ENCODE data around the gene CADM1.

Gene CADM1

DNA sequence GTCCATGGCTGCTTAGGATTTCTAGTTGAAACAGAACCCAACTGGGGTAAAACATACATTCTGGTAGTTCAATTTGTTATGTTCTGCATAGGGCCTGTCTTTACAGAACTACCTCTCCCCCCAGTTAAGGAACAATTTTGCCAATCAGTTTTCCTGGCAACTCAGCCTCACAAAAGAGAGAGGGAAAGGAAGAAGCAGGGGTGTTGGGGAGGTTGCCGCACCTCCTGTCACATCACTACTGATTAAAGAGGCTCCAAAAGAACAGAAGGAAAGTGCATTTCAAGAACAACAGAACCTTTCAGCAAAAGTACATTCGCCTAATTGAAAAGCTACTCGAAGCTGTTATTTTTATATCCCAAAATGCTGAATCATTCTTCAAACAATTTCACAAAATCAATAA, 217.6 kb downstream of the CADM1 start:
- Mint-ChIP-seq H3K4me1 (peaks cover 49% of the 10 kb centered on the region), H3K9me3 (no peaks in the 10 kb centered on the region), H3K27me3 (ENCODE audit: low read depth) (peaks cover 4% of the 10 kb centered on the region), H3K36me3 (ENCODE audit: low read depth) (no peaks in the 10 kb centered on the region), H3K4me3 (no peak overlapping the region), H3K27ac (no peak overlapping the region)
- TF ChIP-seq, protein P1, sequence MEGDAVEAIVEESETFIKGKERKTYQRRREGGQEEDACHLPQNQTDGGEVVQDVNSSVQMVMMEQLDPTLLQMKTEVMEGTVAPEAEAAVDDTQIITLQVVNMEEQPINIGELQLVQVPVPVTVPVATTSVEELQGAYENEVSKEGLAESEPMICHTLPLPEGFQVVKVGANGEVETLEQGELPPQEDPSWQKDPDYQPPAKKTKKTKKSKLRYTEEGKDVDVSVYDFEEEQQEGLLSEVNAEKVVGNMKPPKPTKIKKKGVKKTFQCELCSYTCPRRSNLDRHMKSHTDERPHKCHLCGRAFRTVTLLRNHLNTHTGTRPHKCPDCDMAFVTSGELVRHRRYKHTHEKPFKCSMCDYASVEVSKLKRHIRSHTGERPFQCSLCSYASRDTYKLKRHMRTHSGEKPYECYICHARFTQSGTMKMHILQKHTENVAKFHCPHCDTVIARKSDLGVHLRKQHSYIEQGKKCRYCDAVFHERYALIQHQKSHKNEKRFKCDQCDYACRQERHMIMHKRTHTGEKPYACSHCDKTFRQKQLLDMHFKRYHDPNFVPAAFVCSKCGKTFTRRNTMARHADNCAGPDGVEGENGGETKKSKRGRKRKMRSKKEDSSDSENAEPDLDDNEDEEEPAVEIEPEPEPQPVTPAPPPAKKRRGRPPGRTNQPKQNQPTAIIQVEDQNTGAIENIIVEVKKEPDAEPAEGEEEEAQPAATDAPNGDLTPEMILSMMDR (IDR thresholded peaks at IDR 0.05; ENCODE audit: unreplicated experiment in 3 of 3), result no peak

DNA sequence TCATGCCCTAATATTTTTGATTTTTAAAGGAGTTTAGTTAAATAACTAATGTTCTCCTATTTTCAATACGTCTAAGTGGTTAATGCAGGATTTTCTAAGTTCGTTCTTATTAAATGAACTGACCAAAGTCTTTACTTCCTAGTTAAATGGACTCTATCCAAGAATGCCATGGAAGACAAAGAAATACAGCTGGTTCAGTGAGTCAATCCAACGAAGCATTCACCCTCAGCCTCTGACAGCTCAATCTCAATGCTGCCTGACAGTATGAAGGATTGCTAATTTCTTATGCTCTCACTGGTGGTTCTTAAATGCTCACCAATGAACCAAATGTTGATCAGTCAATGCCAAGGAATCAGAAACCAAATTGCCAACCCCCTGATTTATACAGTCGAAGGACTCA, 219.4 kb downstream of the CADM1 start:
- peaks cover 4% of the 10 kb centered on the region for H3K27me3 Mint-ChIP-seq (ENCODE audit: low read depth)
- H3K36me3 Mint-ChIP-seq (ENCODE audit: low read depth), result no peaks in the 10 kb centered on the region
- no peak overlapping the region for H3K4me3 Mint-ChIP-seq
- TF ChIP-seq, protein P1 (IDR thresholded peaks at IDR 0.05; ENCODE audit: unreplicated experiment in 3 of 3), result no peak
- H3K4me1 Mint-ChIP-seq, result peaks cover 42% of the 10 kb centered on the region
- H3K9me3 Mint-ChIP-seq, result no peaks in the 10 kb centered on the region
- peak overlapping the region in 1 of 3 experiments; percentile 0 for H3K27ac Mint-ChIP-seq

GRCh38 chr11:115282923-115283322, 221.3 kb downstream of the CADM1 start:
- peak overlapping the region in 2 of 3 experiments; percentile 35 to 47 for H3K27ac Mint-ChIP-seq
- H3K36me3 Mint-ChIP-seq (ENCODE audit: low read depth), result peaks cover 3% of the 10 kb centered on the region
- H3K9me3 Mint-ChIP-seq, result no peaks in the 10 kb centered on the region
- no peaks in the 10 kb centered on the region for H3K27me3 Mint-ChIP-seq (ENCODE audit: low read depth)
- H3K4me3 Mint-ChIP-seq, result no peak overlapping the region
- peaks cover 48% of the 10 kb centered on the region for H3K4me1 Mint-ChIP-seq
- TF ChIP-seq, protein P1 (IDR thresholded peaks at IDR 0.05; ENCODE audit: unreplicated experiment in 3 of 3), result no peak

GRCh38 chr11:115280775-115281174, 223.4 kb downstream of the CADM1 start:
- peaks cover 3% of the 10 kb centered on the region for H3K36me3 Mint-ChIP-seq (ENCODE audit: low read depth)
- H3K4me3 Mint-ChIP-seq, result no peak overlapping the region
- H3K27ac Mint-ChIP-seq, result peak overlapping the region in 2 of 3 experiments; percentile 43 to 57
- no peaks in the 10 kb centered on the region for H3K9me3 Mint-ChIP-seq
- H3K27me3 Mint-ChIP-seq (ENCODE audit: low read depth), result no peaks in the 10 kb centered on the region
- peaks cover 34% of the 10 kb centered on the region for H3K4me1 Mint-ChIP-seq
- TF ChIP-seq, protein P1 (IDR thresholded peaks at IDR 0.05; ENCODE audit: unreplicated experiment in 3 of 3), result no peak

DNA sequence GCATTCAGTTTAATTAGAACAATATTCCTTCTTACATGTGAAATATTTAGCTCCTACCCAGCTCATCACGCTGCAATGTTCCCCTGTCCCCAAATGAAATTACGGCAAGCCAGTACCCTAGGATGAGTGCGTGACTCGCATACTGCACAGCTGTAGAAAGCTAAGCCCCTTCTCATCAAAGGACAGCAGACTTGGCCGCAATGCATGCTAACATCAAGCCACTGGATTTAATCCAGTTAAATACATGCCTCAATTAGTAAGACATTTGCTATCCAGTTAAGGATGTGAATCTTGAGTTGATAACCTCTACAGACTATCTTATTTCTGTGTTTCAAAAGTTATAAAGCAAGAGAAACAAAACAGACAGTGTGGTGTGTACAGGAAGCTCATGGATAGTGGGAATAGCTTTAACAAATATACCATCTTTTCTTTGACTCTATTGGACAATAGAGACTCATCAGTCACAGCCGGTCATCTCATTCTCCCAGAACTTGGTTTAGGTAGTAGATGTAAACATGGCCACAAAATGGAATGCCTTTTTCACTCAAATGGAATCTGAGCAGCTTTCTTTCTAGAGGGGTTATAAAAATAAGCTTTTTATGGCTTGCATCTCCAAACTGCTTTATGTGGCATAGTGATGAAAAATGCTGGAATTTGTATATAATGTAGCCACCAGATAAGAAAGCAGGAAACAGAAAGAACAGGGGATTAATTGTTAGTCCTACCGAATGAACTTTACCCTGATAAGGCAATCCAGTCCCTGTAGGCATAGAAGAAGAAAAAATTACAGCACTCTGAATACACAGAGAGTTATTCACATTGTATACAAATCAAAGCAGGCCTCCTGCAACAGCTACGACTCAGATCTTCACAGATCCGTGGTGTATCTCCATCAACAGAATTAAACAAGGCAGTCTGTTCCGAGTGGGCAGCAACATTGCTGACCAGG, 224.1 kb downstream of the CADM1 start:
- TF ChIP-seq, protein P1 (IDR thresholded peaks at IDR 0.05; ENCODE audit: unreplicated experiment in 3 of 3), result no peak
- Mint-ChIP-seq H3K4me3 (no peak overlapping the region), H3K27me3 (ENCODE audit: low read depth) (no peaks in the 10 kb centered on the region), H3K36me3 (ENCODE audit: low read depth) (peaks cover 3% of the 10 kb centered on the region), H3K27ac (peak overlapping the region in 2 of 3 experiments; percentile 43 to 57), H3K4me1 (peaks cover 31% of the 10 kb centered on the region), H3K9me3 (no peaks in the 10 kb centered on the region)

Measured in nephron (organoid).